ENCODE data around the gene C1orf226. TPM values are rescaled to one million over a fixed set of nuclear protein-coding genes. Genes with fewer than 3 reads are reported as not detected.
"Not testable (repeated sequence)": the region's sequence is repeated elsewhere in the genome, so short reads cannot be mapped to it uniquely, and the experiment has no call there.

The C1orf226 gene
- total RNA-seq, 1 experiment from 2014 or later, result 3.1 TPM

GRCh38 chr1:162420120-162420519 lies 38.6 kb downstream of the C1orf226 start:
- no TSS peak for BruUV-seq (replicated peaks)
- no peaks in the 10 kb centered on the region for H3K27me3 Mint-ChIP-seq (ENCODE audit: insufficient read depth, unreplicated experiment)
- no peak overlapping the region for H3K4me3 Mint-ChIP-seq (ENCODE audit: unreplicated experiment)
- CTCF ChIA-PET, result interaction anchor here (0.6 to 0.9 kb wide), 4 partner anchors 39 to 1221 kb away, joined by 3 read pairs; partner anchors contain the start of gene C1orf226
- no peak for TF ChIP-seq CTCF (IDR thresholded peaks at IDR 0.05; ENCODE audit: unreplicated experiment)
- peaks cover 9% of the 10 kb centered on the region for H3K4me1 Mint-ChIP-seq (ENCODE audit: insufficient read depth, unreplicated experiment)
- peaks cover 12% of the 10 kb centered on the region for H3K9me3 Mint-ChIP-seq (ENCODE audit: unreplicated experiment)
- intact Hi-C loops (cut with micrococcal nuclease), result no loop called here
- no peak overlapping the region for H3K27ac Mint-ChIP-seq (ENCODE audit: low read depth, unreplicated experiment)
- POLR2A ChIA-PET, result no interaction called here
- no peak for DNase-seq (ENCODE audit: unreplicated experiment)
- no peaks in the 10 kb centered on the region for H3K36me3 Mint-ChIP-seq (ENCODE audit: insufficient read depth, unreplicated experiment)

- DNase-seq (ENCODE audit: unreplicated experiment), result no peak
- ChIA-PET CTCF (interaction anchor here (0.9 kb wide), 1 partner anchor 352 kb away, joined by 3 read pairs; the partner anchor contains the start of gene NOS1AP), POLR2A (interaction anchor here (0.6 kb wide), 1 partner anchor 8 kb away, joined by 3 read pairs; no protein-coding TSS in a partner anchor)
- no peaks in the 10 kb centered on the region for H3K9me3 Mint-ChIP-seq (ENCODE audit: unreplicated experiment)
- intact Hi-C loops (cut with micrococcal nuclease), result no loop called here
- peaks cover 9% of the 10 kb centered on the region for H3K4me1 Mint-ChIP-seq (ENCODE audit: insufficient read depth, unreplicated experiment)
- TF ChIP-seq CTCF (IDR thresholded peaks at IDR 0.05; ENCODE audit: unreplicated experiment), result no peak
- no peak overlapping the region for H3K4me3 Mint-ChIP-seq (ENCODE audit: unreplicated experiment)
- H3K27ac Mint-ChIP-seq (ENCODE audit: low read depth, unreplicated experiment), result no peak overlapping the region
- no TSS peak for BruUV-seq (replicated peaks)
- H3K27me3 Mint-ChIP-seq (ENCODE audit: insufficient read depth, unreplicated experiment), result no peaks in the 10 kb centered on the region
- no peaks in the 10 kb centered on the region for H3K36me3 Mint-ChIP-seq (ENCODE audit: insufficient read depth, unreplicated experiment)
These were observed 40.0 kb downstream of the C1orf226 start for GRCh38 chr1:162421258-162422164.

GRCh38 chr1:162422662-162423375 lies 41.3 kb downstream of the C1orf226 start:
- Mint-ChIP-seq H3K9me3 (ENCODE audit: unreplicated experiment) (no peaks in the 10 kb centered on the region), H3K27me3 (ENCODE audit: insufficient read depth, unreplicated experiment) (no peaks in the 10 kb centered on the region), H3K4me3 (ENCODE audit: unreplicated experiment) (no peak overlapping the region), H3K27ac (ENCODE audit: low read depth, unreplicated experiment) (no peak overlapping the region), H3K36me3 (ENCODE audit: insufficient read depth, unreplicated experiment) (no peaks in the 10 kb centered on the region), H3K4me1 (ENCODE audit: insufficient read depth, unreplicated experiment) (peaks cover 9% of the 10 kb centered on the region)
- no TSS peak for BruUV-seq (replicated peaks)
- TF ChIP-seq CTCF (IDR thresholded peaks at IDR 0.05; ENCODE audit: unreplicated experiment), result no peak
- DNase-seq (ENCODE audit: unreplicated experiment), result no peak
- ChIA-PET POLR2A (no interaction called here), CTCF (interaction anchor here (0.5 kb wide), 1 partner anchor 383 kb away, joined by 4 read pairs; no protein-coding TSS in a partner anchor)
- intact Hi-C loops (cut with micrococcal nuclease), result no loop called here

- Mint-ChIP-seq H3K36me3 (ENCODE audit: insufficient read depth, unreplicated experiment) (peaks cover 4% of the 10 kb centered on the region), H3K9me3 (ENCODE audit: unreplicated experiment) (no peaks in the 10 kb centered on the region), H3K4me3 (ENCODE audit: unreplicated experiment) (no peak overlapping the region), H3K27me3 (ENCODE audit: insufficient read depth, unreplicated experiment) (no peaks in the 10 kb centered on the region), H3K4me1 (ENCODE audit: insufficient read depth, unreplicated experiment) (no peaks in the 10 kb centered on the region), H3K27ac (ENCODE audit: low read depth, unreplicated experiment) (no peak overlapping the region)
- ChIA-PET CTCF (interaction anchor here (0.6 kb wide), 1 partner anchor 393 kb away, joined by 3 read pairs; no protein-coding TSS in a partner anchor), POLR2A (interaction anchor here (0.6 kb wide), 1 partner anchor 101 kb away, joined by 5 read pairs; no protein-coding TSS in a partner anchor)
- DNase-seq (ENCODE audit: unreplicated experiment), result no peak
- BruUV-seq (replicated peaks), result no TSS peak
- TF ChIP-seq CTCF (IDR thresholded peaks at IDR 0.05; ENCODE audit: unreplicated experiment), result no peak
- intact Hi-C loops (cut with micrococcal nuclease), result no loop called here
These were observed 49.1 kb downstream of the C1orf226 start for GRCh38 chr1:162430583-162430982.

GRCh38 chr1:162432977-162433713 lies 51.6 kb downstream of the C1orf226 start:
- not testable (repeated sequence) for DNase-seq (ENCODE audit: unreplicated experiment); BruUV-seq (replicated peaks)
- POLR2A ChIA-PET, result interaction anchor here (0.6 kb wide), 2 partner anchors 23 to 220 kb away, joined by 3 to 4 read pairs; no protein-coding TSS in a partner anchor

More at GRCh38 chr1:162432977-162433713, 51.6 kb downstream of the C1orf226 start:
- H3K9me3 Mint-ChIP-seq (ENCODE audit: unreplicated experiment); H3K36me3 Mint-ChIP-seq (ENCODE audit: insufficient read depth, unreplicated experiment); H3K4me1 Mint-ChIP-seq (ENCODE audit: insufficient read depth, unreplicated experiment); H3K27ac Mint-ChIP-seq (ENCODE audit: low read depth, unreplicated experiment); H3K4me3 Mint-ChIP-seq (ENCODE audit: unreplicated experiment); H3K27me3 Mint-ChIP-seq (ENCODE audit: insufficient read depth, unreplicated experiment); CTCF ChIA-PET; intact Hi-C loops (cut with micrococcal nuclease): not testable (repeated sequence)
